Measurements from ENCODE around the gene PLXNA2.

PLXNA2 gene

GRCh38 chr1:208029381-208030287, 214.6 kb downstream of the PLXNA2 start:
- Histone ChIP-seq H3K4me1 (ENCODE audit: control insufficient read depth in 1 of 2, insufficient read depth in 2 of 2, low read length in 2 of 2) (peaks cover 20 to 37% of the 10 kb centered on the region in 2 donors), H3K27me3 (ENCODE audit: low read depth, low read length) (no peaks in the 10 kb centered on the region), H3K27ac (ENCODE audit: low read length) (peak overlapping the region; percentile 74), H3K9me3 (ENCODE audit: control insufficient read depth in 1 of 2, low read length in 2 of 2) (no peaks in the 10 kb centered on the region), H3K36me3 (ENCODE audit: control insufficient read depth in 1 of 2, insufficient read depth in 2 of 2, low read length in 2 of 2) (peaks cover 14 to 39% of the 10 kb centered on the region in 2 donors), H3K4me3 (ENCODE audit: low read depth in 1 of 2, low read length in 2 of 2) (no peak overlapping the region)

GRCh38 chr1:208028526-208028925, 215.7 kb downstream of the PLXNA2 start:
- Histone ChIP-seq H3K9me3 (ENCODE audit: control insufficient read depth in 1 of 2, low read length in 2 of 2) (no peaks in the 10 kb centered on the region), H3K4me1 (ENCODE audit: control insufficient read depth in 1 of 2, insufficient read depth in 2 of 2, low read length in 2 of 2) (peaks cover 20 to 37% of the 10 kb centered on the region in 2 donors), H3K36me3 (ENCODE audit: control insufficient read depth in 1 of 2, insufficient read depth in 2 of 2, low read length in 2 of 2) (peaks cover 14 to 30% of the 10 kb centered on the region in 2 donors), H3K4me3 (ENCODE audit: low read depth in 1 of 2, low read length in 2 of 2) (no peak overlapping the region), H3K27ac (ENCODE audit: low read length) (peak overlapping the region; percentile 74), H3K27me3 (ENCODE audit: low read depth, low read length) (no peaks in the 10 kb centered on the region)

GRCh38 chr1:208027861-208028260, 216.3 kb downstream of the PLXNA2 start:
- Histone ChIP-seq H3K27me3 (ENCODE audit: low read depth, low read length) (no peaks in the 10 kb centered on the region), H3K4me1 (ENCODE audit: control insufficient read depth in 1 of 2, insufficient read depth in 2 of 2, low read length in 2 of 2) (peaks cover 20 to 37% of the 10 kb centered on the region in 2 donors), H3K4me3 (ENCODE audit: low read depth in 1 of 2, low read length in 2 of 2) (no peak overlapping the region), H3K27ac (ENCODE audit: low read length) (no peak overlapping the region), H3K36me3 (ENCODE audit: control insufficient read depth in 1 of 2, insufficient read depth in 2 of 2, low read length in 2 of 2) (peaks cover 14 to 24% of the 10 kb centered on the region in 2 donors), H3K9me3 (ENCODE audit: control insufficient read depth in 1 of 2, low read length in 2 of 2) (no peaks in the 10 kb centered on the region)

GRCh38 chr1:208026880-208027438, 217.2 kb downstream of the PLXNA2 start:
- peaks cover 13 to 24% of the 10 kb centered on the region in 2 donors for H3K36me3 ChIP-seq (ENCODE audit: control insufficient read depth in 1 of 2, insufficient read depth in 2 of 2, low read length in 2 of 2)
- no peak overlapping the region for H3K27ac ChIP-seq (ENCODE audit: low read length)
- H3K4me3 ChIP-seq (ENCODE audit: low read depth in 1 of 2, low read length in 2 of 2), result no peak overlapping the region
- H3K4me1 ChIP-seq (ENCODE audit: control insufficient read depth in 1 of 2, insufficient read depth in 2 of 2, low read length in 2 of 2), result peaks cover 20 to 37% of the 10 kb centered on the region in 2 donors
- no peaks in the 10 kb centered on the region for H3K9me3 ChIP-seq (ENCODE audit: control insufficient read depth in 1 of 2, low read length in 2 of 2)
- no peaks in the 10 kb centered on the region for H3K27me3 ChIP-seq (ENCODE audit: low read depth, low read length)

- Histone ChIP-seq H3K4me3 (ENCODE audit: low read depth in 1 of 2, low read length in 2 of 2) (no peak overlapping the region), H3K4me1 (ENCODE audit: control insufficient read depth in 1 of 2, insufficient read depth in 2 of 2, low read length in 2 of 2) (peaks cover 6 to 19% of the 10 kb centered on the region in 2 donors), H3K27ac (ENCODE audit: low read length) (no peak overlapping the region), H3K27me3 (ENCODE audit: low read depth, low read length) (no peaks in the 10 kb centered on the region), H3K36me3 (ENCODE audit: control insufficient read depth in 1 of 2, insufficient read depth in 2 of 2, low read length in 2 of 2) (peaks cover 8 to 18% of the 10 kb centered on the region in 2 donors), H3K9me3 (ENCODE audit: control insufficient read depth in 1 of 2, low read length in 2 of 2) (no peaks in the 10 kb centered on the region)
Measured at GRCh38 chr1:208025031-208025430, 219.2 kb downstream of the PLXNA2 start.

GRCh38 chr1:208024406-208024805, 219.8 kb downstream of the PLXNA2 start:
- no peak overlapping the region for H3K27ac ChIP-seq (ENCODE audit: low read length)
- H3K4me3 ChIP-seq (ENCODE audit: low read depth in 1 of 2, low read length in 2 of 2), result no peak overlapping the region
- peaks cover 8 to 18% of the 10 kb centered on the region in 2 donors for H3K36me3 ChIP-seq (ENCODE audit: control insufficient read depth in 1 of 2, insufficient read depth in 2 of 2, low read length in 2 of 2)
- H3K9me3 ChIP-seq (ENCODE audit: control insufficient read depth in 1 of 2, low read length in 2 of 2), result no peaks in the 10 kb centered on the region
- H3K4me1 ChIP-seq (ENCODE audit: control insufficient read depth in 1 of 2, insufficient read depth in 2 of 2, low read length in 2 of 2), result peaks cover 0 to 13% of the 10 kb centered on the region in 2 donors
- H3K27me3 ChIP-seq (ENCODE audit: low read depth, low read length), result no peaks in the 10 kb centered on the region

GRCh38 chr1:208019257-208019656, 224.9 kb downstream of the PLXNA2 start:
- no peaks in the 10 kb centered on the region for H3K4me1 ChIP-seq (ENCODE audit: control insufficient read depth in 1 of 2, insufficient read depth in 2 of 2, low read length in 2 of 2)
- H3K27ac ChIP-seq (ENCODE audit: low read length), result no peak overlapping the region
- H3K9me3 ChIP-seq (ENCODE audit: control insufficient read depth in 1 of 2, low read length in 2 of 2), result no peaks in the 10 kb centered on the region
- no peaks in the 10 kb centered on the region for H3K36me3 ChIP-seq (ENCODE audit: control insufficient read depth in 1 of 2, insufficient read depth in 2 of 2, low read length in 2 of 2)
- H3K4me3 ChIP-seq (ENCODE audit: low read depth in 1 of 2, low read length in 2 of 2), result no peak overlapping the region
- no peaks in the 10 kb centered on the region for H3K27me3 ChIP-seq (ENCODE audit: low read depth, low read length)

- Histone ChIP-seq H3K4me1 (ENCODE audit: control insufficient read depth in 1 of 2, insufficient read depth in 2 of 2, low read length in 2 of 2) (no peaks in the 10 kb centered on the region), H3K4me3 (ENCODE audit: low read depth in 1 of 2, low read length in 2 of 2) (no peak overlapping the region), H3K36me3 (ENCODE audit: control insufficient read depth in 1 of 2, insufficient read depth in 2 of 2, low read length in 2 of 2) (no peaks in the 10 kb centered on the region), H3K27me3 (ENCODE audit: low read depth, low read length) (no peaks in the 10 kb centered on the region), H3K27ac (ENCODE audit: low read length) (no peak overlapping the region), H3K9me3 (ENCODE audit: control insufficient read depth in 1 of 2, low read length in 2 of 2) (no peaks in the 10 kb centered on the region)
Measured at GRCh38 chr1:208015255-208015654, 228.9 kb downstream of the PLXNA2 start.

GRCh38 chr1:208013210-208013609, 231.0 kb downstream of the PLXNA2 start:
- no peaks in the 10 kb centered on the region for H3K9me3 ChIP-seq (ENCODE audit: control insufficient read depth in 1 of 2, low read length in 2 of 2)
- no peak overlapping the region for H3K27ac ChIP-seq (ENCODE audit: low read length)
- no peaks in the 10 kb centered on the region for H3K36me3 ChIP-seq (ENCODE audit: control insufficient read depth in 1 of 2, insufficient read depth in 2 of 2, low read length in 2 of 2)
- no peaks in the 10 kb centered on the region for H3K27me3 ChIP-seq (ENCODE audit: low read depth, low read length)
- no peak overlapping the region for H3K4me3 ChIP-seq (ENCODE audit: low read depth in 1 of 2, low read length in 2 of 2)
- no peaks in the 10 kb centered on the region for H3K4me1 ChIP-seq (ENCODE audit: control insufficient read depth in 1 of 2, insufficient read depth in 2 of 2, low read length in 2 of 2)

GRCh38 chr1:208012721-208013120, 231.5 kb downstream of the PLXNA2 start:
- Histone ChIP-seq H3K4me3 (ENCODE audit: low read depth in 1 of 2, low read length in 2 of 2) (no peak overlapping the region), H3K27me3 (ENCODE audit: low read depth, low read length) (no peaks in the 10 kb centered on the region), H3K9me3 (ENCODE audit: control insufficient read depth in 1 of 2, low read length in 2 of 2) (no peaks in the 10 kb centered on the region), H3K4me1 (ENCODE audit: control insufficient read depth in 1 of 2, insufficient read depth in 2 of 2, low read length in 2 of 2) (no peaks in the 10 kb centered on the region), H3K36me3 (ENCODE audit: control insufficient read depth in 1 of 2, insufficient read depth in 2 of 2, low read length in 2 of 2) (no peaks in the 10 kb centered on the region), H3K27ac (ENCODE audit: low read length) (no peak overlapping the region)

- Histone ChIP-seq H3K4me3 (ENCODE audit: low read depth in 1 of 2, low read length in 2 of 2) (no peak overlapping the region), H3K27ac (ENCODE audit: low read length) (no peak overlapping the region), H3K9me3 (ENCODE audit: control insufficient read depth in 1 of 2, low read length in 2 of 2) (peaks cover 0 to 3% of the 10 kb centered on the region in 2 donors), H3K4me1 (ENCODE audit: control insufficient read depth in 1 of 2, insufficient read depth in 2 of 2, low read length in 2 of 2) (no peaks in the 10 kb centered on the region), H3K36me3 (ENCODE audit: control insufficient read depth in 1 of 2, insufficient read depth in 2 of 2, low read length in 2 of 2) (no peaks in the 10 kb centered on the region), H3K27me3 (ENCODE audit: low read depth, low read length) (no peaks in the 10 kb centered on the region)
Measured at GRCh38 chr1:208010487-208011071, 233.6 kb downstream of the PLXNA2 start.
